Dedifferentiated amniotic fluid mesenchymal stem cell (primary cell): ENCODE results near the gene LRCH1.
"Not testable (repeated sequence)": the region's sequence is repeated elsewhere in the genome, so short reads cannot be mapped to it uniquely, and the experiment has no call there.

Source experiments
- DNase-seq: peaks from one replicate; pipeline ENCODE4 v3.0.0-alpha.2; 2016; ENCODE audit errors: extremely low spot score

Gene LRCH1, protein sequence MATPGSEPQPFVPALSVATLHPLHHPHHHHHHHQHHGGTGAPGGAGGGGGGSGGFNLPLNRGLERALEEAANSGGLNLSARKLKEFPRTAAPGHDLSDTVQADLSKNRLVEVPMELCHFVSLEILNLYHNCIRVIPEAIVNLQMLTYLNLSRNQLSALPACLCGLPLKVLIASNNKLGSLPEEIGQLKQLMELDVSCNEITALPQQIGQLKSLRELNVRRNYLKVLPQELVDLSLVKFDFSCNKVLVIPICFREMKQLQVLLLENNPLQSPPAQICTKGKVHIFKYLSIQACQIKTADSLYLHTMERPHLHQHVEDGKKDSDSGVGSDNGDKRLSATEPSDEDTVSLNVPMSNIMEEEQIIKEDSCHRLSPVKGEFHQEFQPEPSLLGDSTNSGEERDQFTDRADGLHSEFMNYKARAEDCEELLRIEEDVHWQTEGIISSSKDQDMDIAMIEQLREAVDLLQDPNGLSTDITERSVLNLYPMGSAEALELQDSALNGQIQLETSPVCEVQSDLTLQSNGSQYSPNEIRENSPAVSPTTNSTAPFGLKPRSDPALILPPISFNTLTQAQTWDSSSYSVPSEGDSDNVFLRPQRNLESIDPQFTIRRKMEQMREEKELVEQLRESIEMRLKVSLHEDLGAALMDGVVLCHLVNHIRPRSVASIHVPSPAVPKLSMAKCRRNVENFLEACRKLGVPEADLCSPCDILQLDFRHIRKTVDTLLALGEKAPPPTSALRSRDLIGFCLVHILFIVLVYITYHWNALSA

DNA sequence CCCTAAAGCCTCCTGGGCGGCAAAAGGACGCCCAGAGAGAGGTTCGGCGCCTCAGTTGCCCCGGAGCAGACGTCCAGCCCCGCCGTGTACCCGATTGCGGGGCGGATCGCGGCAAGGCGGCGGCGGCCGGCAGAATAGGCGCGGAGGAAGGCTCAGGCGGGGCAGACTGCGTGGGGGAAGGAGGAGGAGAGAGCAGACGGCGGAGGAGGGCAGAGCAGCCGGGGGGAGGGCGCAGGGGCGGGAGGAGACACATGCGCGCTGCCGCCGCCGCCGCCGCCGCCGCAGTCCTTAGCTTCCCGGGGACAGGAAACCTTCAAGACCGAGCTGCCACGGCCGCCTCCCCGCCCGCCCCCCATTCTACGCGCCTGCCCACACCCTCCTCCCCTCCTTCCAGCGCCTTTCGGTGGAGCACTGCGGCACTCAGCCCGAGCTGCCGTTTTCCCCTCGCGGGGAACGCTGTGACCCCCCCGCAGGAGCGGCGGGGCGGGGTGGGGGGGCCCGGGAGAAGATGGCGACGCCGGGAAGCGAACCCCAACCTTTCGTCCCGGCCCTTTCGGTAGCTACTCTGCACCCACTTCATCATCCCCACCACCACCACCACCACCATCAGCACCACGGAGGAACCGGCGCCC, at the start of gene LRCH1:
LRCH1 (plus strand) TSS at position 282 of the 632 bp plus-strand sequence; CDS start at position 509, 227 bp downstream.
- DNase-seq, result peak; percentile 73

GRCh38 chr13:46504036-46504435, 48.9 kb upstream of the LRCH1 start:
- no peak for DNase-seq

- DNase-seq, result no peak
Measured at GRCh38 chr13:46507981-46508380, 45.0 kb upstream of the LRCH1 start.

GRCh38 chr13:46509981-46510380, 43.0 kb upstream of the LRCH1 start:
- DNase-seq, result no peak

GRCh38 chr13:46515803-46516202, 37.2 kb upstream of the LRCH1 start:
- no peak for DNase-seq

DNA sequence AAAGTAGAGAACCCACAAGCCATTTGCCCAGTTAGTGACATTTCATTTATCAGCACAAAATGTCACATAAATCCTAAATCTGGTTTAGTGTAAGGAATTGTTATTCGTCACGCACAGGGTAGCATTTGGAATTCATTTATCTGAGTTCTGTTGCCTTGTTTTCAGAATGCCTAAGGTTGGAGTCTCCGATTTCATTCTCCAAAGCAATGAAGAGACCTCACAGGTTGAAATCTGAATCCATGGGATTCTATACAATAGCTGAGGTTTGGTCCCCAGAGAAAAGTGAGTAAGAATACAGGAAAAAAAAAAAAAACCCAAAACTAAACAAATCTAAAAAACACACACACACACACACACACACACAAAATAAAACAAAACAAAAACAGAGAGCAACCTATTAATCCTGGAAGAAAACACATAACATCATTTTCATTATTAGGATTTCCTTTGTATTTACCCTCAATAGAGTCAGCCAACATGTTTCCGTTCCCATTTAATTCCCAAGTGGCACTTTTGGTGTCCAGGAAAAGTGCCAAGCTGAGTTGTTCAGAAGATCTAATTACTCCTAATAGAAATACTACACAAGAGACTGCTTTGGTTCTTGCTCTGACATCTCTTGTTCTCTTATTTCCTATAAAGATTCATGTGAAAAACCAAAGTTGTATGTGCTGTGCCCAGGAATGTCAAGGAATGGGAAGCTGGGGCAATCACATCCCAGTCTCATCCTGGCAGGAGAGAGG, 36.2 kb upstream of the LRCH1 start:
- no peak for DNase-seq

DNA sequence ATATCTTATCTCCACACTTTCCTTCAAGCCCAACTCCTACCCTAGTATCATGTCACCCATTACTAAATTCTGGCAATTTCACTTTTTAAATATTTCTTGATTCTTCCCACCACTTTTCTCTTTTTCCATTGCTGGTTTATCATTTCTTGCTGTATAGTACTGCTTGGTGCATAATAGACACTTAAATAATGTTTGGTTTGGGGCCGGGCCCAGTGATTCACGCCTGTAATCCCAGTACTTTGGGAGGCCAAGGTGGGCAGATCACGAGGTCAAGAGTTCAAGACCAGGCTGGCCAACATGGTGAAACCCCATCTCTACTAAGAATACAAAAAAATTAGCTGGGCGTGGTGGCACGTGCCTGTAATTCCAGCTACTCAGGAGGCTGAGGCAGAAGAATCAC, 35.2 kb upstream of the LRCH1 start:
- DNase-seq, result not testable (repeated sequence)

DNA sequence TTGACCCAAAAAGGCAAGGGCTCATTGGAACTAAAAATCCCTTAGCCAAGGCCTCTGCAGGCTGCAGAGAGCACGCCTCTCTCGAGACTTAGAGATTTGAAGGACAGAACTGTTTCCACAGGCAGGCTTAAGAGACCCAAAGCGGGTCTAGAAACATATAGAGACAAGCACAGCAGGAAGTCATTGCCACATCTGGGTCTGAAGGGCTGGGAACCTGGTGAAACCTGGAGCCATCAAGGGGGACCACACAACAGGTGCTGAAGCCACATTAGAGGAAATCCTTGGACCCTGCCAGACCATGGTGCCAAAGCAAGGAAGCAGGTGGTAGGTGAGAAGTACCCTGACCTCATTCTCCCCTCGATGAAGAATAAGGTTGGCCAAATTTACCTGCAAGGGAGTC, 33.8 kb upstream of the LRCH1 start:
- DNase-seq, result no peak

DNA sequence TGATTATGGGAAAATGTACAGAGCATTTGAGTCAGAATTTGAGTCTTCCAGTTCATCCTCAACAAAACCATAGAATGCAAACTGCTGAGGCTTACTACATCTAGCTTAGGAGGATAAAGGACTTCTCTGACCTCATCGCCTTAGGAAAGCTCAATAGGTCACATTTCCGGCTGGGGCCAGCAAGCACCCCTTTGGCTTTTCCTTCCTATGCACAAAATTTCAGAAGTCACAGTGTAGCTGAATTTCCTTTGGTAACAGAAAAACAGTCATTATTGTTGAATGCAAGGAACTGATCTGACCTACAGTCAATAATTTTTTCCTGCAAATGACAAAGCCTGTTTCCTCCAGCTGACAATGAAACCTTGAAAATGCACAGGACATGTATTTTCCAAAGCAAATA, 32.8 kb upstream of the LRCH1 start:
- no peak for DNase-seq

DNA sequence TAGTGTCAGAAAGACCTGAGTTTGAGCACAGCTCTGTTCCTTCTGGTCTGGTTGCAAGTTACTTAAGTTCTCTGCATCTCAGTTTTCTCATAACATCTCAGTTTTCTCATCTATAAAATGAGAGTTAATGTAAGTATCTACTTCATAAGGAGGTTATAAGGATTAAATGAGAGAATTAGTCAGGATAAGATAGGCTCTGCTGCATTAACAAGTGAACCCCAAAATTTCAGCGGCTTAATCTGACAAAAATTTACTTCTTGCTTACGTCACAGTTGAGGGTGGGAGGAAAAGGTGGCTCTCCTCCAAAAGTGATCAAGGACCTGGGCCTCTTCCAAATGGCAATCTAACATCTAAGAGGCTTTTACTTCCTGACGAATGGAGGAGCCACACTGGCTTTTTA, 31.5 kb upstream of the LRCH1 start:
- no peak for DNase-seq

- DNase-seq, result no peak
Measured at GRCh38 chr13:46521921-46522747, 30.8 kb upstream of the LRCH1 start.

DNA sequence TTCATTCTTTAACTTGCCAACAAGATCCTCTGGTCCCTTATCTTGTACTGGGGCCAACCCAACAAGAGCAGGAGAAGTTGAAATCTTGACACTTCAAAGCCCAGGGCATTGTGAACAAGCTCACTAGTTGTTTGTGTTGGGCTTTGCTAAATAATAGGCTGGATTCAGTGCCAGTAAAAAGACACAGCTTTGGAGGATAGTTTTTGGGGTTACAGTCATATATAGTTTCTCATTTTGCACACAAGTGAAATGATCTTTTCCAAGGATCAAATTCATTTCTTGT, 30.3 kb upstream of the LRCH1 start:
- no peak for DNase-seq

GRCh38 chr13:46523972-46524752, 28.8 kb upstream of the LRCH1 start:
- no peak for DNase-seq

DNA sequence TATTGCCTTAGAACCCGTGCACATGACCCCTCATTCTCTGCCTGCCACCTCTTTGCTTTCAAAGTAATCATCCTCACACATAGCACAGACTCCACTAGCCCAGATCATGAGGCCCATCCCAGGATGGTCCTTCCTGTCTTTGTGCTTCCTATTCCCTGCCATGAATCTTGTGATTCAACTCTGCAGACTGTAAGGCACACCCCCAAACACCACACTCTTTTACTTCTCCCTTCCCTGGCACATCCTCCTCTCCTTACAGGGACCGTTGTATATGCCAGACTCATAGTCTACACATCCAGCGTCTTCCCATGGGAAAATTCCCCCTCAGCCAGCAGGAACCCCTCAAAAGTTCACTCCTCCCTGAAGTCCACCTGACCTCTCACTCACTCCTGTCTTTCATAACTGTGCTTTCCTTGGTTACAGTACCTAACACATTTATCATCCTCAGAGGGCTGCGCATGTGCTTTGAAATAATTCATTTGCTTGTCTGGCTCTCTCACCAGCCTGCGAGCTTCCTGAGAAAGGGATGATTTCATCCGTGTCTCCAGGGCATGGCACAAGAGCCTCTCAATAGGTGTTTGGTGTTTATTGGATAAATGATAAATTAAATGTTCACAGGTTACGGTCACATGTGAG, 26.8 kb upstream of the LRCH1 start:
- no peak for DNase-seq

GRCh38 chr13:46526740-46527139, 26.2 kb upstream of the LRCH1 start:
- DNase-seq, result no peak

GRCh38 chr13:46527237-46527636, 25.7 kb upstream of the LRCH1 start:
- DNase-seq, result no peak

DNA sequence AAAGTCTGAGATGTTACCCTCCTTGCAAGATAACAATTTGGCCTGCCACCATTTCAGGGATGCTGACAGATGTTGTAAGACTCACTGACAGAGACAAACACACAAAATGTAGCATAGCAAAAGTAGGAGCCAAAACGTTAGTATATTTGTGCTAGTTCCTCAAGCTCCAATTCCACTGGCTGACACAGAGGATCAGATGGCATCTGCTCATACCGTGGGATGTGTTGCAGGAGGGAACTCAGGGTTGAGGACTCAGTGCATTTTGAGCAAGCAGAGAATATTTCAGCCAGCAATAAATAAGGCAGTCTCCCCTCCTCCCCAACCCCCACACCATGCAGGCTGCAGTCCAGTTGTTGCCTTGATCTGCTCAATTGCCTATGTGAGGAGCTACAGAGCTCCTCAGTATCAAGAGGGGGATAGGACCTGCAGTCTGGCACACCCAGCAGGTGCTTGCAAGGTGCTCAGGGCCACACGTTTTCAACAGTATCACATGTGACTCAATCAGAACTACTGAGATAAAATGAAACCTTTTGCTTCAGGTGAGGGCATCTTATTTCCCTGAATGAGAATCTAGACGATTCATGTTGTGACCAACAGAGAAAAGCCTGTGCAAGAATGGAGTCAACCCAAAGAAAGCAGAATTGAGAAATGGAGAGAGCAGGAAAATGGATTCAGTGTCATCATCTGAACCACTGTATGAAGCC, 23.6 kb upstream of the LRCH1 start:
- no peak for DNase-seq

- DNase-seq, result peak; percentile 68
Measured at GRCh38 chr13:46530084-46530935, 22.7 kb upstream of the LRCH1 start.
